Forelimb muscle (tissue), 1 donor: ENCODE measurements around the gene EML1. TPM values are rescaled to one million over a fixed set of nuclear protein-coding genes. Genes with fewer than 3 reads are reported as not detected.
"Not testable (repeated sequence)": the region's sequence is repeated elsewhere in the genome, so short reads cannot be mapped to it uniquely, and the experiment has no call there.

ENCODE experiments used
- DNase-seq: peaks from one replicate; pipeline ENCODE4 v3.0.0-alpha.2; 2013; ENCODE audit warnings: low read depth
- polyA plus RNA-seq: library from polyadenylated mRNA; unstranded; fragments of 120-200 nt; gene quantifications from one replicate; pipeline ENCODE4 v1.2.1, GENCODE V29; 2013; ENCODE audit not compliant: insufficient read length

The EML1 gene
- polyA plus RNA-seq, 1 donor, result 39.5 TPM

GRCh38 chr14:99755629-99756603 lies 37.3 kb upstream of the EML1 start:
- DNase-seq, result peak; percentile 46

GRCh38 chr14:99756796-99757195 lies 36.4 kb upstream of the EML1 start:
- no peak for DNase-seq

- no peak for DNase-seq
Observed at GRCh38 chr14:99757331-99758070, 35.7 kb upstream of the EML1 start.

GRCh38 chr14:99758121-99758821 lies 34.9 kb upstream of the EML1 start:
- DNase-seq, result peak; percentile 59

GRCh38 chr14:99758872-99759545 lies 34.2 kb upstream of the EML1 start:
- DNase-seq, result no peak

- no peak for DNase-seq
Observed at GRCh38 chr14:99759546-99759925, 33.7 kb upstream of the EML1 start.

GRCh38 chr14:99760817-99761216 lies 32.4 kb upstream of the EML1 start:
- DNase-seq, result no peak

GRCh38 chr14:99762911-99763310 lies 30.3 kb upstream of the EML1 start:
- DNase-seq, result not testable (repeated sequence)

- DNase-seq, result no peak
Observed at GRCh38 chr14:99763527-99764221, 29.5 kb upstream of the EML1 start.

GRCh38 chr14:99764222-99764706 lies 28.9 kb upstream of the EML1 start:
- DNase-seq, result no peak

- no peak for DNase-seq
Observed at GRCh38 chr14:99768381-99768780, 24.8 kb upstream of the EML1 start.

- DNase-seq, result no peak
Observed at GRCh38 chr14:99769123-99769522, 24.1 kb upstream of the EML1 start.

GRCh38 chr14:99769799-99770198 lies 23.4 kb upstream of the EML1 start:
- no peak for DNase-seq

- DNase-seq, result no peak
Observed at GRCh38 chr14:99772371-99773283, 20.6 kb upstream of the EML1 start.

- no peak for DNase-seq
Observed at GRCh38 chr14:99773521-99774497, 19.4 kb upstream of the EML1 start.

- DNase-seq, result no peak
Observed at GRCh38 chr14:99774556-99775307, 18.5 kb upstream of the EML1 start.

GRCh38 chr14:99775351-99775750 lies 17.9 kb upstream of the EML1 start:
- DNase-seq, result no peak

- DNase-seq, result no peak
Observed at GRCh38 chr14:99777951-99778350, 15.3 kb upstream of the EML1 start.
